ENCODE results near the gene TESK1. TPM values are rescaled to one million over a fixed set of nuclear protein-coding genes. Genes with fewer than 3 reads are reported as not detected.

The TESK1 gene
- total RNA-seq, 1 donor from 2014 or later: 62.1 TPM

DNA sequence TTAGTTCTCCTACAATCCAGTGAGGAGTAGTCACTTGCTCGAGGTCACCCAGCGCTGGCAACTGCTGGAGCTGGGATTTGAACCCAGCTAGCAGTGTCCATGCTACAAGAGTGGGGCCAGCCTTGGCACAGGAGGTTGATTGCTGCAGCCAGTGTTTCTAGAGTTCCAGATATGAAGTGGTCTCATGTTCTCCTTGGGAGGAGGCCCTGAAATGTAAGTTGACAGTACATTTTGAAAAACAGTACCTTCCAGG is 53.8 kb downstream of the TESK1 start:
- intact Hi-C loops (cut with micrococcal nuclease): loop anchor here (1.0 to 2.0 kb wide), 3 partner anchors 32 to 156 kb away; partner anchors contain the start of gene HINT2
- Mint-ChIP-seq H3K4me3 (peak overlapping the region; percentile 84), H3K27me3 (ENCODE audit: insufficient read depth) (peaks cover 2% of the 10 kb centered on the region), H3K36me3 (ENCODE audit: low read depth) (peaks cover 26% of the 10 kb centered on the region), H3K4me1 (ENCODE audit: low read depth) (peaks cover 71% of the 10 kb centered on the region), H3K27ac (peak overlapping the region; percentile 66), H3K9me3 (no peaks in the 10 kb centered on the region)
- DNase-seq (ENCODE audit: low spot score): no peak

GRCh38 chr9:35659340-35659739 is 54.3 kb downstream of the TESK1 start:
- H3K4me3 Mint-ChIP-seq: peak overlapping the region; percentile 84
- peaks cover 76% of the 10 kb centered on the region for H3K4me1 Mint-ChIP-seq (ENCODE audit: low read depth)
- intact Hi-C loops (cut with micrococcal nuclease): loop anchor here (2.0 kb wide), 2 partner anchors 31 to 155 kb away; partner anchors contain the start of gene HINT2
- peaks cover 26% of the 10 kb centered on the region for H3K36me3 Mint-ChIP-seq (ENCODE audit: low read depth)
- H3K27me3 Mint-ChIP-seq (ENCODE audit: insufficient read depth): peaks cover 2% of the 10 kb centered on the region
- no peak for DNase-seq (ENCODE audit: low spot score)
- H3K9me3 Mint-ChIP-seq: no peaks in the 10 kb centered on the region
- peak overlapping the region; percentile 66 for H3K27ac Mint-ChIP-seq

Other genes starting within 250 kb of the TESK1 start
- gene RUSC2, start 115.2 kb upstream of the TESK1 start, total RNA-seq: 4.4 and 5.8 TPM in 2 replicates
- 8.3 and 9.6 TPM in 2 replicates for gene CD72, start 13.2 kb downstream of the TESK1 start, total RNA-seq
- 86.6 and 90.5 TPM in 2 replicates for gene SIT1, start 45.7 kb downstream of the TESK1 start, total RNA-seq
- gene RMRP, start 52.8 kb downstream of the TESK1 start, total RNA-seq: 5,317 and 5,787 TPM in 2 replicates
- 20.6 and 24.0 TPM in 2 replicates for gene CCDC107, start 53.0 kb downstream of the TESK1 start, total RNA-seq
- gene ARHGEF39, start 59.9 kb downstream of the TESK1 start, total RNA-seq: 7.9 and 8.8 TPM in 2 replicates
- gene CA9, start 68.7 kb downstream of the TESK1 start, total RNA-seq: 0.44 TPM in 1 of 2 replicates, not detected in the other
- 2.5 and 4.5 TPM in 2 replicates for gene TPM2, start 84.7 kb downstream of the TESK1 start, total RNA-seq
- 229 and 230 TPM in 2 replicates for gene TLN1, start 126.9 kb downstream of the TESK1 start, total RNA-seq
- 32.1 and 32.6 TPM in 2 replicates for gene CREB3, start 127.4 kb downstream of the TESK1 start, total RNA-seq
- 54.7 and 58.4 TPM in 2 replicates for gene GBA2, start 144.0 kb downstream of the TESK1 start, total RNA-seq
- 18.4 and 18.9 TPM in 2 replicates for gene RGP1, start 144.0 kb downstream of the TESK1 start, total RNA-seq
- gene MSMP, start 149.0 kb downstream of the TESK1 start, total RNA-seq: not detected in 2 replicates
- 9.3 and 10.4 TPM in 2 replicates for gene NPR2, start 186.3 kb downstream of the TESK1 start, total RNA-seq
- 0.66 and 1.0 TPM in 2 replicates for gene SPAG8, start 207.0 kb downstream of the TESK1 start, total RNA-seq
- gene HINT2, start 209.8 kb downstream of the TESK1 start, total RNA-seq: 47.5 and 55.3 TPM in 2 replicates
- gene FAM221B, start 223.5 kb downstream of the TESK1 start, total RNA-seq: not detected in 2 replicates
- gene TMEM8B, start 224.0 kb downstream of the TESK1 start, total RNA-seq: 1.7 and 1.9 TPM in 2 replicates